ENCODE data around the gene GRK5. TPM values are rescaled to one million over a fixed set of nuclear protein-coding genes. Genes with fewer than 3 reads are reported as not detected.

The GRK5 gene
- total and polyA plus RNA-seq, 5 donors from 2014 or later = 5.1 to 46.4 (median 14.5) TPM

DNA sequence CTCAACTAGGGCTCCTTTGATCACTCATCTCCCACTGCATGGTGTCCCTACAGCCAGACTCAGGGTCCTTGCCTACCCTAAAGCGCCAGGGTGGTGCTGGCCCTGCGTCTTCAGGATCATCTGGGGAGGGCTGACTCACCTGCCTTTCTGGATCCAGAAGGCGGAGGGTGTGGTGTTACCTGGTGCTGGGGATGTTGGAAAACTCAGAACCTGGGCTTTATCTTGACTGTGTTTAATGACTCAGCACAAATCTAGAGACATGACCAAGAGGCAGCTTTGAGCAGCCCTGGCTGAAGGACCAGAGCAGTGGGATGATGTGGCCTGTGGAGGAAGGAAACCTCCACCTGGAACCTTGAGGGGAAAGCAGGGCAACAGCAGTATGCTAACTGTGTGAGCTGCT is 96.5 kb downstream of the GRK5 start:
- ATAC-seq (ENCODE audit: low read depth in 2 of 2) (no peak), DNase-seq (no peak)
- H3K36me3 ChIP-seq (ENCODE audit: control insufficient read depth, insufficient read depth, low read length) = no peaks in the 10 kb centered on the region
- Mint-ChIP-seq H3K36me3 (peaks cover 6% of the 10 kb centered on the region), H3K27me3 (no peaks in the 10 kb centered on the region), H3K4me3 (peak overlapping the region in 1 of 4 donors; percentile 3), H3K4me1 (peaks cover 17 to 85% (median 62%) of the 10 kb centered on the region in 4 donors), H3K27ac (peak overlapping the region in 2 of 3 donors; percentile 59 to 96), H3K9me3 (peaks cover 0 to 2% (median 0%) of the 10 kb centered on the region in 7 donors)
- H3K4me3 ChIP-seq (ENCODE audit: low read depth, low read length) = no peak overlapping the region
- H3K27me3 ChIP-seq (ENCODE audit: control insufficient read depth, insufficient read depth, low read length) = no peaks in the 10 kb centered on the region
- H3K4me1 ChIP-seq (ENCODE audit: control insufficient read depth, insufficient read depth, low read length, poor library complexity, severe bottlenecking) = peaks cover 81% of the 10 kb centered on the region
- H3K9me3 ChIP-seq (ENCODE audit: control insufficient read depth in 2 of 2, low read length in 2 of 2) = no peaks in the 10 kb centered on the region
- peak overlapping the region; percentile 1 for H3K27ac ChIP-seq (ENCODE audit: insufficient read depth, low read length, poor library complexity, severe bottlenecking)

DNA sequence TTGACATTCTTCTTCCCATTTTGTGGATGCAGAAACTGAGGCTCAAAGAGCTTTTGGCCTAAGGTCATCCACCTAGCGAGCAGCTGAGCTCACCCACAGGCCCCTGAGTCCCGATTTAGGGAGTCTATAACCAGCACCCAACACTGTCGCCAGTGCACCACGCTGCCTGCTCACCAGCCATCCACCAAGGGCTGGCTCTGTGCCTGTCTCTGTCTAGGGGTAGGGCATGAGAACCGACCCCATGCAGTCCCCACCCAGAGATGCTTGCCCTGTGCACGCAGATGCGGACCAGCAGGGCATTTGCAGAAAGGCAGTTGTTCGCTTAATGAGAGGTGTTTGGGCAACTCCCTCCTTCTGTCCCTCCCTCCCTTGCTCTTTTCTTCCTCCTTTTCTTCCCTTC is 97.2 kb downstream of the GRK5 start:
- Mint-ChIP-seq H3K27me3 (no peaks in the 10 kb centered on the region), H3K4me3 (peak overlapping the region in 2 of 4 donors; percentile 13 to 80), H3K36me3 (peaks cover 5% of the 10 kb centered on the region), H3K27ac (peak overlapping the region; percentile 60 to 99 (median 98)), H3K9me3 (peaks cover 0 to 2% (median 0%) of the 10 kb centered on the region in 7 donors), H3K4me1 (peaks cover 17 to 86% (median 61%) of the 10 kb centered on the region in 4 donors)
- H3K4me1 ChIP-seq (ENCODE audit: control insufficient read depth, insufficient read depth, low read length, poor library complexity, severe bottlenecking) = peaks cover 77% of the 10 kb centered on the region
- DNase-seq = no peak
- H3K27ac ChIP-seq (ENCODE audit: insufficient read depth, low read length, poor library complexity, severe bottlenecking) = peak overlapping the region; percentile 88
- H3K36me3 ChIP-seq (ENCODE audit: control insufficient read depth, insufficient read depth, low read length) = no peaks in the 10 kb centered on the region
- no peaks in the 10 kb centered on the region for H3K27me3 ChIP-seq (ENCODE audit: control insufficient read depth, insufficient read depth, low read length)
- no peak for ATAC-seq (ENCODE audit: low read depth in 2 of 2)
- H3K4me3 ChIP-seq (ENCODE audit: low read depth, low read length) = no peak overlapping the region
- H3K9me3 ChIP-seq (ENCODE audit: control insufficient read depth in 2 of 2, low read length in 2 of 2) = no peaks in the 10 kb centered on the region

DNA sequence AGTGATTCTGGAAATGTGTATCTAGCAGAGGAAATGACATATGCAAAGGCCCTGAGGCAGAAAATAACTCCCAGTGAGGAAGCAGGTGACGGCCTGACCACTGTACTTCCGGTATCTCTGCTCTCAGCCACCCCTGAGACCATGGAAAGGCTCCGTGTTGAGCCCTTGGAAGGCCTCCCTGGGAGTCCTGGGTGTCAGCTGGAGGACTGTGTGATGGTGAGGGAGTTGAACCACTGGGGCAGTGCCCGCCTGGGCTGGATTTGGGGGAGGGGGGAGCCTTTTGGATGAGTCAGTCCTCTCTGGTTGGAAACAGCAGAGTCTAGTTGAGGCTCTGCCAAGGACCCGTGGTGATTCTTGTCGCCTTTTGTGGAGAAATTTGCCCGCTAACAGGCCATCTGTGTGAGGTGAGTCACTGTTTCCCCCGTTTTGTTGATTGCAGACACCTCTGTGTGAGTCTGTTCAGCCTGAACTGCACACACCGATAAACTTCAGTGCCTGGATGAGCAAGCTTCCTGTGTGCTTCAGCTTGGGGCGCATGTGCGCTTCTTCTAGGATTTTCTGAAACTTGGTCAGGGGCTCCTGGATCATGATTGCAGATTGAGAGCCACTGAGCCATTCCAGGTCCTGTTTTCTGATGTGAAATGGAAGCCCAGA is 98.6 kb downstream of the GRK5 start:
- Histone ChIP-seq H3K9me3 (ENCODE audit: control insufficient read depth in 2 of 2, low read length in 2 of 2) (no peaks in the 10 kb centered on the region), H3K4me1 (ENCODE audit: control insufficient read depth, insufficient read depth, low read length, poor library complexity, severe bottlenecking) (peaks cover 63% of the 10 kb centered on the region), H3K4me3 (ENCODE audit: low read depth, low read length) (peak overlapping the region; percentile 81), H3K27ac (ENCODE audit: insufficient read depth, low read length, poor library complexity, severe bottlenecking) (peak overlapping the region; percentile 88), H3K36me3 (ENCODE audit: control insufficient read depth, insufficient read depth, low read length) (no peaks in the 10 kb centered on the region), H3K27me3 (ENCODE audit: control insufficient read depth, insufficient read depth, low read length) (no peaks in the 10 kb centered on the region)
- Mint-ChIP-seq H3K4me1 (peaks cover 17 to 82% (median 52%) of the 10 kb centered on the region in 4 donors), H3K27ac (peak overlapping the region; percentile 98 to 99 (median 99)), H3K9me3 (peaks cover 0 to 2% (median 0%) of the 10 kb centered on the region in 7 donors), H3K27me3 (no peaks in the 10 kb centered on the region), H3K4me3 (peak overlapping the region; percentile 80 to 93 (median 92)), H3K36me3 (peaks cover 8% of the 10 kb centered on the region)
- ATAC-seq (ENCODE audit: low read depth in 2 of 2) (peak; percentile 83 to 86), DNase-seq (peak; percentile 65 to 92 (median 73))

DNA sequence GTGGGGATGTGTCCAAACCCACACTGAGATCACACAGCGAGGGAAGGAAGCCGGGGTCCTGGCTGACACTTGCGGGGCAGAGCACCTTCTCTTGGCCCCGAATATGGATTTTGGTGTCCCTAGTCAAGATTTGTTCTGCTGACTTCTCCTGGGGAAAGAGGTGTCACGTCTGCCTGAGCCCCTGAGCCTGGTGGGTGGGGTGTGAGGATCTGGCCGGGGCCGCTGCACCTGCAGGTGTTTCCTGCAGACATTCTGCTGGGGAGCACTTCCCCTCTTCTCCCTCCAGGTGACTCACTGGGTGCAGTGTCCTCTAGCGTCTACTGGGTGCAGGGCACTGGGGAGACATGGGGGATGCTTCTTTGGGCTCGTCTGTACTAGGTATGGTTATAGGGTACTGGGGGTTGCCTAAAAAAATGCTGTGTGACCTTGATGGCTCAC is 99.2 kb downstream of the GRK5 start:
- H3K27ac ChIP-seq (ENCODE audit: insufficient read depth, low read length, poor library complexity, severe bottlenecking) = peak overlapping the region; percentile 88
- H3K4me3 Mint-ChIP-seq = peak overlapping the region; percentile 80 to 93 (median 92)
- peaks cover 0 to 2% (median 0%) of the 10 kb centered on the region in 7 donors for H3K9me3 Mint-ChIP-seq

DNA sequence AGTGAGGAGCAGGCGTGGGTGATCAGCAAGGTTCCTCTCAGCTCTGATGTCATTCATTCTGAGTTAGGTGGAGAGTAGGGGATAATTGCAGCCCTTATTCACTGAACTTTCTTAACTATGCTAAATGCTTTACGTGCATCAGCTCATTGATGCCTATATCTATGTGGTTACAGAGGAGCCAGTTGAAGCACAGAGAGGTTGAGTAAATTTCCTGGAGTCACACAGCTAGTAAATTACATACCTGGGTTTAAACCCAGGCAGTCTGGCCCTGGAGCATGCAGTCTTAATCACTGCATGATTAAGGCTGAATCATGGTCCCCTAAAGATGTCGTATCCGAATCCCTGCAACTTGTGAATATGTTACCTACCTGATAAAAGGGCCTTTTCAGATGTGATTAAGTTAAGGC is 99.6 kb downstream of the GRK5 start:
- Mint-ChIP-seq H3K4me1 (peaks cover 11 to 78% (median 46%) of the 10 kb centered on the region in 4 donors), H3K27me3 (no peaks in the 10 kb centered on the region), H3K9me3 (peaks cover 0 to 2% (median 0%) of the 10 kb centered on the region in 7 donors), H3K27ac (peak overlapping the region; percentile 98 to 99 (median 99)), H3K4me3 (peak overlapping the region; percentile 80 to 93 (median 92)), H3K36me3 (peaks cover 10% of the 10 kb centered on the region)
- no peak for DNase-seq
- Histone ChIP-seq H3K4me1 (ENCODE audit: control insufficient read depth, insufficient read depth, low read length, poor library complexity, severe bottlenecking) (peaks cover 53% of the 10 kb centered on the region), H3K27me3 (ENCODE audit: control insufficient read depth, insufficient read depth, low read length) (no peaks in the 10 kb centered on the region), H3K4me3 (ENCODE audit: low read depth, low read length) (peak overlapping the region; percentile 81), H3K9me3 (ENCODE audit: control insufficient read depth in 2 of 2, low read length in 2 of 2) (no peaks in the 10 kb centered on the region), H3K36me3 (ENCODE audit: control insufficient read depth, insufficient read depth, low read length) (no peaks in the 10 kb centered on the region), H3K27ac (ENCODE audit: insufficient read depth, low read length, poor library complexity, severe bottlenecking) (peak overlapping the region; percentile 88)
- no peak for ATAC-seq (ENCODE audit: low read depth in 2 of 2)

More for the DNA sequence above, 99.2 kb downstream of the GRK5 start:
- Mint-ChIP-seq H3K27ac (peak overlapping the region; percentile 98 to 99 (median 99)), H3K36me3 (peaks cover 10% of the 10 kb centered on the region), H3K27me3 (no peaks in the 10 kb centered on the region), H3K4me1 (peaks cover 13 to 82% (median 50%) of the 10 kb centered on the region in 4 donors)
- Histone ChIP-seq H3K9me3 (ENCODE audit: control insufficient read depth in 2 of 2, low read length in 2 of 2) (no peaks in the 10 kb centered on the region), H3K4me1 (ENCODE audit: control insufficient read depth, insufficient read depth, low read length, poor library complexity, severe bottlenecking) (peaks cover 57% of the 10 kb centered on the region), H3K27me3 (ENCODE audit: control insufficient read depth, insufficient read depth, low read length) (no peaks in the 10 kb centered on the region), H3K4me3 (ENCODE audit: low read depth, low read length) (peak overlapping the region; percentile 81), H3K36me3 (ENCODE audit: control insufficient read depth, insufficient read depth, low read length) (no peaks in the 10 kb centered on the region)
- ATAC-seq (ENCODE audit: low read depth in 2 of 2) (peak; percentile 82 to 83), DNase-seq (peak; percentile 68 to 89 (median 73))

DNA sequence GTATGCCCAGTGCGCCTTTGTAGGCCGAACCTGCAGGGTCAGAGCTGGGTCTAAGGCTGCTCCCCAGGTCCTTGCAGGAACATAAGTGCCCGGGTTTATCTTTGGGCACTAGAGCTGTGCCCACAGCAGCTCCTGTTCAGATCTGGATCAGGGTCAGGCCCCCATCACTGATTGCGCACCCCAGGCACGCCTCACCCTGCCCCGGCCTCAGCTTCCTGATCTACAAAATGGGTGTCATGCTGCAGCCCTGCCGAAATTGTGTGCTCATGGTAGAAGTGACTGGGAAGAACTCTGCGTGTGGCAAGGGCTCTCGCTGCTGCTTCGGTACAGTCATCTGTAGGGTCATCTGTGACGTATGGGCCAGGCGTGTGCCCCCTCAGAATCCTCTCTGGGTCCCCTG is 100.7 kb downstream of the GRK5 start:
- no peak overlapping the region for H3K4me3 Mint-ChIP-seq
- H3K4me1 ChIP-seq (ENCODE audit: control insufficient read depth, insufficient read depth, low read length, poor library complexity, severe bottlenecking) = peaks cover 51% of the 10 kb centered on the region
- ATAC-seq (ENCODE audit: low read depth in 2 of 2) = no peak

DNA sequence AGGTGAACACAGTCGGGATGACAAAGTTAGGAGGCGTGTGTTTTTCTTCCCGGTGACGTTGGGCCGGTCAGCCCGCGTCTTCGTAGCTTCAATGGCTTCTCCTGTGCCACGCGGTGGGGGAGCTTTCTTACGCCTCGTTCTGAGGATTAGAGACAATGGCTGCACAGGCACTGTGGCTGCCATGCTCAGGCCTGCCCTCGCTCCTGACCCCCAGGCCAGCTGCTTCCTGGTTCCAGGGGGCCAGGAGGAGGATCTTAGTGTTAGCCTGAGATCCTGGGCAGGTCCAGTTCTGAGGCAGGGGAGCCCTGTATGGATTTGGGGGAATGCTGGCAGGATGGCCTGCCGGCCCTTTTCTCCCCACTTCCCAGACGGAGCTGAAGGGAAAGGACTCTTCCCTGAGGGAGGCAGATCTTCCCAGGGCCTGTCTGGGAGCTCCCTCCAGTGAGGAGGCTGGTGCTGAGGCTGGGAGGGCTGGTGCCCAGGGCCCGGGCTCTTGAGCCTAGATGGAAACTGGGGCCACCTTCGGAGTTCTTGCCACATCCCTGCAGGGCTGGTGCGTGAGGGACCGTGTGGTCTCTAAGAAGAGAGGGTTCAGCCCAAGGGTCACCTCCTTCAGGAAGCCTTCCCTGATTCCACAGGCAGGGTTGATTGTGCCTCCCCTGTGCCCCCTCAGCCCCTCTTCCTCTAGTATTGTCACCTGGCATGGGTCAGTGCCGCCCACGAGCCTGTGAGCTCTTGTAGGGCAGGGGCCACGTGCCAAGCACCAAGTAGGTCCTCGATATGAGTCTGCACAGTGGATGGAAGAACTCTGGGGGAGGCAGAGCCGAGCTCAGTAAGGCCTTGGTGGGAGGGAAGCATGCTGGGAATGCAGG is 101.4 kb downstream of the GRK5 start:
- H3K27ac ChIP-seq (ENCODE audit: insufficient read depth, low read length, poor library complexity, severe bottlenecking) = no peak overlapping the region
- Mint-ChIP-seq H3K36me3 (peaks cover 11% of the 10 kb centered on the region), H3K9me3 (peaks cover 0 to 2% (median 0%) of the 10 kb centered on the region in 7 donors), H3K27me3 (no peaks in the 10 kb centered on the region), H3K4me3 (peak overlapping the region in 1 of 4 donors; percentile 19), H3K4me1 (peaks cover 11 to 78% (median 45%) of the 10 kb centered on the region in 4 donors), H3K27ac (peak overlapping the region in 2 of 3 donors; percentile 7 to 15)
- H3K4me3 ChIP-seq (ENCODE audit: low read depth, low read length) = no peak overlapping the region
- H3K4me1 ChIP-seq (ENCODE audit: control insufficient read depth, insufficient read depth, low read length, poor library complexity, severe bottlenecking) = peaks cover 51% of the 10 kb centered on the region
- no peaks in the 10 kb centered on the region for H3K36me3 ChIP-seq (ENCODE audit: control insufficient read depth, insufficient read depth, low read length)
- no peaks in the 10 kb centered on the region for H3K9me3 ChIP-seq (ENCODE audit: control insufficient read depth in 2 of 2, low read length in 2 of 2)
- ATAC-seq (ENCODE audit: low read depth in 2 of 2) (no peak), DNase-seq (no peak)
- H3K27me3 ChIP-seq (ENCODE audit: control insufficient read depth, insufficient read depth, low read length) = no peaks in the 10 kb centered on the region

More for the DNA sequence above, 100.7 kb downstream of the GRK5 start:
- Histone ChIP-seq H3K9me3 (ENCODE audit: control insufficient read depth in 2 of 2, low read length in 2 of 2) (no peaks in the 10 kb centered on the region), H3K27me3 (ENCODE audit: control insufficient read depth, insufficient read depth, low read length) (no peaks in the 10 kb centered on the region), H3K27ac (ENCODE audit: insufficient read depth, low read length, poor library complexity, severe bottlenecking) (no peak overlapping the region), H3K36me3 (ENCODE audit: control insufficient read depth, insufficient read depth, low read length) (no peaks in the 10 kb centered on the region), H3K4me3 (ENCODE audit: low read depth, low read length) (no peak overlapping the region)
- Mint-ChIP-seq H3K4me1 (peaks cover 11 to 77% (median 47%) of the 10 kb centered on the region in 4 donors), H3K9me3 (peaks cover 0 to 2% (median 0%) of the 10 kb centered on the region in 7 donors), H3K36me3 (peaks cover 16% of the 10 kb centered on the region), H3K27me3 (no peaks in the 10 kb centered on the region), H3K27ac (peak overlapping the region in 1 of 3 donors; percentile 99)
- DNase-seq = no peak

Data from CD4-positive, CD25-positive, alpha-beta regulatory T cell (primary cell).